KMS-11 (cell line): Measurements from ENCODE around the gene TWNK.

Source experiments
- H2AFZ ChIP-seq: fragments of 200-600 bp; sonication (generic); 2 replicates; pipeline ENCODE4 v1.6.1; 2016; ENCODE audit warnings: antibody characterized with exemption, mixed run types, low read depth
- H3K27ac ChIP-seq: fragments of 200-600 bp; sonication (generic); 2 replicates; pipeline ENCODE4 v1.6.1; 2016; ENCODE audit warnings: mild to moderate bottlenecking, mixed run types
- H3K27me3 ChIP-seq: fragments of 200-600 bp; sonication (generic); 2 replicates; pipeline ENCODE4 v1.6.1; 2017; ENCODE audit warnings: mild to moderate bottlenecking, low read depth, mixed run types, moderate library complexity; ENCODE audit not compliant: insufficient read depth
- H3K36me3 ChIP-seq: fragments of 200-600 bp; sonication (generic); 2 replicates; pipeline ENCODE4 v1.6.1; 2017; ENCODE audit warnings: mild to moderate bottlenecking, mixed run types; ENCODE audit not compliant: insufficient read depth
- H3K4me1 ChIP-seq: fragments of 200-600 bp; sonication (generic); 2 replicates; pipeline ENCODE4 v1.6.1; 2016; ENCODE audit warnings: mild to moderate bottlenecking, low read depth, mixed run types; ENCODE audit not compliant: poor library complexity, severe bottlenecking
- H3K4me2 ChIP-seq: fragments of 200-600 bp; sonication (generic); 2 replicates; pipeline ENCODE4 v1.7.0; 2016; ENCODE audit warnings: mild to moderate bottlenecking, mixed run types
- H3K4me3 ChIP-seq: fragments of 200-600 bp; sonication (generic); IDR thresholded peaks from 2 replicates; pipeline ENCODE4 v1.6.1; 2017; ENCODE audit warnings: low read depth, low read length, mixed read lengths; ENCODE audit not compliant: insufficient read depth
- H3K79me2 ChIP-seq: fragments of 200-600 bp; sonication (generic); 2 replicates; pipeline ENCODE4 v1.6.1; 2016; ENCODE audit warnings: low read depth, mixed run types; ENCODE audit not compliant: insufficient read depth
- H3K9ac ChIP-seq: fragments of 200-600 bp; sonication (generic); 2 replicates; pipeline ENCODE4 v1.6.1; 2016; ENCODE audit warnings: mild to moderate bottlenecking, mixed run types
- H4K20me1 ChIP-seq: fragments of 200-600 bp; sonication (generic); 2 replicates; pipeline ENCODE4 v1.6.1; 2016; ENCODE audit warnings: mild to moderate bottlenecking, mixed run types; ENCODE audit not compliant: insufficient read depth
- CTCF ChIP-seq: fragments of 200-600 bp; sonication (generic); conservative IDR thresholded peaks from 2 replicates; pipeline ENCODE4 v1.6.1; 2017; ENCODE audit warnings: low read depth, mild to moderate bottlenecking, antibody characterized with exemption, low read length, moderate library complexity, mixed read lengths

The TWNK gene

GRCh38 chr10:101030496-101031127, 43.3 kb downstream of the TWNK start:
- H3K27me3 ChIP-seq, result peaks cover 20% of the 10 kb centered on the region; the same call in 1 of the 2 replicates
- no peak overlapping the region for H3K27ac ChIP-seq
- H3K4me3 ChIP-seq, result no peak overlapping the region
- no peak for TF ChIP-seq CTCF
- peak overlapping the region; percentile 92 for H2AFZ ChIP-seq
- no peaks in the 10 kb centered on the region for H3K36me3 ChIP-seq
- no peaks in the 10 kb centered on the region for H4K20me1 ChIP-seq
- H3K9ac ChIP-seq, result no peak overlapping the region
- no peaks in the 10 kb centered on the region for H3K79me2 ChIP-seq
- H3K4me2 ChIP-seq, result peak overlapping the region; percentile 95
- no peaks in the 10 kb centered on the region for H3K4me1 ChIP-seq

GRCh38 chr10:101031128-101031795, 43.9 kb downstream of the TWNK start, which contains the start of the genes PDZD7 and SFXN3:
PDZD7 (minus strand) TSS chr10:101031129; CDS start chr10:101030219, 910 bp downstream.
SFXN3 (plus strand) TSS chr10:101031234; CDS start chr10:101034695, 3,461 bp downstream.
- Histone ChIP-seq H2AFZ (peak within 1 kb of the TSS; percentile 92), H3K4me1 (no peaks in the 10 kb centered on the region), H3K27me3 (peaks cover 22% of the 10 kb centered on the region; the same call in 1 of the 2 replicates), H3K9ac (no peak within 1 kb of the TSS; the same call in 1 of the 2 replicates), H3K27ac (no peak within 1 kb of the TSS), H3K36me3 (no peaks in the 10 kb centered on the region), H3K4me2 (peak within 1 kb of the TSS; percentile 95), H4K20me1 (no peaks in the 10 kb centered on the region), H3K4me3 (no peak within 1 kb of the TSS), H3K79me2 (no peaks in the 10 kb centered on the region)
- no peak for TF ChIP-seq CTCF

- Histone ChIP-seq H3K36me3 (no peaks in the 10 kb centered on the region), H3K27me3 (peaks cover 22% of the 10 kb centered on the region; the same call in 1 of the 2 replicates), H3K27ac (no peak overlapping the region), H3K4me2 (peak overlapping the region; percentile 95), H4K20me1 (no peaks in the 10 kb centered on the region), H3K4me1 (no peaks in the 10 kb centered on the region), H3K4me3 (no peak overlapping the region), H2AFZ (peak overlapping the region; percentile 92; the same call in 1 of the 2 replicates), H3K79me2 (no peaks in the 10 kb centered on the region), H3K9ac (no peak overlapping the region)
- TF ChIP-seq CTCF, result no peak
Observed at GRCh38 chr10:101031796-101032636, 44.7 kb downstream of the TWNK start.

GRCh38 chr10:101032637-101033224, 45.4 kb downstream of the TWNK start:
- H3K36me3 ChIP-seq, result no peaks in the 10 kb centered on the region
- H2AFZ ChIP-seq, result no peak overlapping the region
- H4K20me1 ChIP-seq, result no peaks in the 10 kb centered on the region
- no peak overlapping the region for H3K27ac ChIP-seq
- H3K79me2 ChIP-seq, result no peaks in the 10 kb centered on the region
- no peak for TF ChIP-seq CTCF
- H3K4me2 ChIP-seq, result no peak overlapping the region
- no peak overlapping the region for H3K4me3 ChIP-seq
- H3K9ac ChIP-seq, result no peak overlapping the region
- H3K27me3 ChIP-seq, result peaks cover 16% of the 10 kb centered on the region; the same call in 1 of the 2 replicates
- H3K4me1 ChIP-seq, result no peaks in the 10 kb centered on the region
